Measurements from ENCODE around the gene MCTP2. TPM values are rescaled to one million over a fixed set of nuclear protein-coding genes. Genes with fewer than 3 reads are reported as not detected.

Gene MCTP2
- total and polyA plus RNA-seq, 2 of the 8 experiments (the other 6 are each of a cell fraction or from before 2014, with no cell fraction given), result 3.4 to 4.5 TPM

DNA sequence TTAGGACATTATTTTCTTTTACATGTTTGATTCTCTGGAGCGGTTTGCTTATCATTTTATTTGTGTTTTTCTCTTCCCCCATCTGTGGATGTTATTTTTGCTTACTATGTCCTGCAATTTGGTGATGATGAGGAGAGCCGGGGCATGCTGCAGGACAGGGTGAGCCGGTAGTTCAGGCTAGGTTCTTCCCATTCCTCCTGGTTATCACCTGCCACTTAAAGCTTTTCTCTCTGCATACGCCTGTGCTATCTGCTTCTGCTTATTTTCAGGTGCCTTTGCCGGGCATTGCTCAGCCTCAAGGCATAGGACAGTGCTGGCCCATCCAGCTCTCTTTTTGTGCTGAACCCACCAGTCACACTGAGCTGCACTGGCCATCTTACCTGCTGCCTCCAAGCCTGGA, 85.8 kb downstream of the MCTP2 start:
- Histone ChIP-seq H2AFZ (ENCODE audit: low read length) (no peak overlapping the region), H3K79me2 (ENCODE audit: control insufficient read depth in 1 of 2, insufficient read depth in 2 of 2, low read length in 2 of 2) (no peaks in the 10 kb centered on the region), H4K91ac (replicated peaks; ENCODE audit: insufficient read length, low read length) (no peak overlapping the region), H3K4me3 (ENCODE audit: extremely low read depth in 1 of 4, insufficient read depth in 2 of 4, low read depth in 3 of 4, low read length in 4 of 4) (no peak overlapping the region), H3K4me2 (ENCODE audit: insufficient read depth in 1 of 2, low read depth in 2 of 2, low read length in 2 of 2) (no peak overlapping the region), H3K79me1 (ENCODE audit: low read depth, low read length) (no peaks in the 10 kb centered on the region), H3K23me2 (ENCODE audit: low read depth, low read length) (no peaks in the 10 kb centered on the region), H3K18ac (ENCODE audit: extremely low read depth, low read length) (no peak overlapping the region), H2BK5ac (ENCODE audit: low read depth, low read length) (no peak overlapping the region), H3K4me1 (replicated peaks in 1 of 4; ENCODE audit: control insufficient read depth in 3 of 4, insufficient read depth in 4 of 4, low read length in 3 of 4) (peaks cover 0 to 4% (median 0%) of the 10 kb centered on the region in 4 experiments; a peak in 4 of 7 replicates), H2AK5ac (ENCODE audit: low read depth, low read length) (no peak overlapping the region), H3K9me3 (ENCODE audit: insufficient read depth in 2 of 2, low read depth in 1 of 2, low read length in 1 of 2) (no peaks in the 10 kb centered on the region), H2BK20ac (ENCODE audit: low read length) (no peak overlapping the region), H3K27me3 (replicated peaks in 1 of 4; ENCODE audit: control insufficient read depth in 3 of 4, extremely low read depth in 1 of 4, insufficient read depth in 3 of 4, low read length in 3 of 4) (no peaks in the 10 kb centered on the region), H4K8ac (ENCODE audit: extremely low read depth, insufficient read depth, low read length) (no peak overlapping the region), H3K36me3 (ENCODE audit: control insufficient read depth in 2 of 4, insufficient read depth in 4 of 4, low read length in 3 of 4) (no peaks in the 10 kb centered on the region), H3K27ac (ENCODE audit: low read depth, low read length) (no peak overlapping the region), H4K5ac (ENCODE audit: insufficient read length, low read depth, low read length) (no peak overlapping the region), H2BK15ac (ENCODE audit: low read length) (no peak overlapping the region), H2BK120ac (replicated peaks; ENCODE audit: low read depth, low read length) (no peak overlapping the region), H2BK12ac (ENCODE audit: low read depth, low read length) (no peak overlapping the region), H3K14ac (ENCODE audit: insufficient read length) (no peak overlapping the region), H3K4ac (replicated peaks; ENCODE audit: insufficient read length, low read depth, low read length) (no peak overlapping the region), H3K23ac (ENCODE audit: insufficient read length) (no peak overlapping the region), H4K20me1 (replicated peaks in 1 of 2; ENCODE audit: control insufficient read depth in 1 of 2, insufficient read depth in 2 of 2, low read length in 2 of 2) (no peaks in the 10 kb centered on the region), H3K56ac (replicated peaks; ENCODE audit: insufficient read length, low read depth, low read length) (no peak overlapping the region), H3K9ac (replicated peaks in 1 of 4; ENCODE audit: extremely low read depth in 1 of 4, low read depth in 3 of 4, low read length in 3 of 4) (no peak overlapping the region)
- ChIA-PET POLR2A (ENCODE audit: partially characterized antibody) (no interaction called here), CTCF (ENCODE audit: partially characterized antibody) (interaction anchor here (1.1 to 3.7 kb wide), 3 partner anchors 7 to 153 kb away, joined by 3 to 21 read pairs (median 6); no protein-coding TSS in a partner anchor)
- FAIRE-seq (no peak), DNase-seq (ENCODE audit: low read depth in 1 of 2, low spot score in 2 of 2) (no peak)
- 84% methylated on average over 5 of the region's 5 CpGs; no CpG with 5 or more reads in 1 of the 2 experiments for WGBS, 2 experiments (ENCODE audit: extremely low coverage in 1 of 2, insufficient coverage in 1 of 2, insufficient read length in 1 of 2, insufficient replicate concordance in 2 of 2, low coverage in 1 of 2, low lambda C conversion rate in 2 of 2, missing lambda C conversion rate in 1 of 2)
- TF ChIP-seq SP4 (IDR thresholded peaks at IDR 0.05; ENCODE audit: low read length) (no peak), EP300 (IDR thresholded peaks at IDR 0.05; ENCODE audit: borderline replicate concordance in 1 of 2, low read depth in 2 of 2, low read length in 2 of 2) (no peak), BRCA1 (IDR thresholded peaks at IDR 0.05; ENCODE audit: low read depth, low read length) (no peak), CTBP2 (IDR thresholded peaks at IDR 0.05; ENCODE audit: borderline replicate concordance, insufficient read depth, insufficient read length, low read length) (no peak), KDM4A (IDR thresholded peaks at IDR 0.05; ENCODE audit: low read depth, low read length, severe bottlenecking) (no peak), EZH2 (IDR thresholded peaks at IDR 0.05; ENCODE audit: low read depth, low read length, severe bottlenecking) (no peak), SIX5 (IDR thresholded peaks at IDR 0.05; ENCODE audit: low read depth, low read length) (no peak), SIN3A (conservative IDR thresholded peaks at IDR 0.05 in 1 of 2, IDR thresholded peaks at IDR 0.05 in 1 of 2; ENCODE audit: low read depth in 1 of 2, low read length in 2 of 2) (no peak)
- TF ChIP-seq, protein P1, sequence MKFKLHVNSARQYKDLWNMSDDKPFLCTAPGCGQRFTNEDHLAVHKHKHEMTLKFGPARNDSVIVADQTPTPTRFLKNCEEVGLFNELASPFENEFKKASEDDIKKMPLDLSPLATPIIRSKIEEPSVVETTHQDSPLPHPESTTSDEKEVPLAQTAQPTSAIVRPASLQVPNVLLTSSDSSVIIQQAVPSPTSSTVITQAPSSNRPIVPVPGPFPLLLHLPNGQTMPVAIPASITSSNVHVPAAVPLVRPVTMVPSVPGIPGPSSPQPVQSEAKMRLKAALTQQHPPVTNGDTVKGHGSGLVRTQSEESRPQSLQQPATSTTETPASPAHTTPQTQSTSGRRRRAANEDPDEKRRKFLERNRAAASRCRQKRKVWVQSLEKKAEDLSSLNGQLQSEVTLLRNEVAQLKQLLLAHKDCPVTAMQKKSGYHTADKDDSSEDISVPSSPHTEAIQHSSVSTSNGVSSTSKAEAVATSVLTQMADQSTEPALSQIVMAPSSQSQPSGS (IDR thresholded peaks at IDR 0.05; ENCODE audit: low read length), result no peak
- TF ChIP-seq, protein P2, sequence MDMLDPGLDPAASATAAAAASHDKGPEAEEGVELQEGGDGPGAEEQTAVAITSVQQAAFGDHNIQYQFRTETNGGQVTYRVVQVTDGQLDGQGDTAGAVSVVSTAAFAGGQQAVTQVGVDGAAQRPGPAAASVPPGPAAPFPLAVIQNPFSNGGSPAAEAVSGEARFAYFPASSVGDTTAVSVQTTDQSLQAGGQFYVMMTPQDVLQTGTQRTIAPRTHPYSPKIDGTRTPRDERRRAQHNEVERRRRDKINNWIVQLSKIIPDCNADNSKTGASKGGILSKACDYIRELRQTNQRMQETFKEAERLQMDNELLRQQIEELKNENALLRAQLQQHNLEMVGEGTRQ (IDR thresholded peaks at IDR 0.05; ENCODE audit: low read length), result no peak
